ENCODE results near the gene GNG3.
"Not testable (repeated sequence)": the region's sequence is repeated elsewhere in the genome, so short reads cannot be mapped to it uniquely, and the experiment has no call there.

Gene GNG3

DNA sequence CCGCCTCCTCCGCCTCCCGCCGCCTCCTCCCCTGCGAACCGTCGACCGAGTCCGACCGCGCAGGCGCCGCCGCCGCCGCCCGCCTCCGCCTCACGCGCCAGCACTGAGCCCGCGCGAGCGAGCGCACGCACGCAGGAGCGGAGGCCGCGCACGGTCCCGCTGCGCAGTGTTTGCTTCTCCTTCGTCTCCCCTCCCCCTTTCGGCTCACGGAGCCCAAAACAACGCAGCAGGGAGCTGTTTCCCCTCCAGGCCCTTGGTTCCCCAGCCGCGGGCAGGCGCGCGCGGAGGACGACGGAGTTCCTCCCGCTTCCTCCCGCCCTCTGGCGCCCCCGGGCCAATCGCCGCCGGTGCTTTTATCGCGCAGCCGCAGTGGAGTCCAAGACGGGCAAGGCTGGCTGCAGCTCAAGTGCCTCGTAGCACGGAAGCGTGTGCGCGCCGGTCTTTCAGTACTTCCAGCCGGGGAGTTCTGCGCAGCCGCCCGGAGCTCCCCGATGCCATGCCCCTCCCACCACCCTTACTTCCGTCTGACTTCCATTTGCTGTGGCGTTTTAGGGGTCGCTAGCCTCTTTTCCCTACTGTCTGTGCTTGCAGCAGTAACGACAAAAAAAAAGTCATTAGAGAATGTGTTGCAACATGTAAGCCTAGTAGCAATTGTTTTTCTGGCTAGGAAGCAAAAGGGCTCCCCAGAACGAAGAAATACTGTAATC is 19.8 kb downstream of the GNG3 start, which contains the start of gene HNRNPUL2:
TSS of gene HNRNPUL2 (minus strand) at position 293 of the 707 bp plus-strand sequence. CDS start 301 bp downstream, outside the sequence.
- peak within 1 kb of the TSS; percentile 94 for H3K4me3 ChIP-seq (ENCODE audit: low read length)
- TF ChIP-seq, protein P1, sequence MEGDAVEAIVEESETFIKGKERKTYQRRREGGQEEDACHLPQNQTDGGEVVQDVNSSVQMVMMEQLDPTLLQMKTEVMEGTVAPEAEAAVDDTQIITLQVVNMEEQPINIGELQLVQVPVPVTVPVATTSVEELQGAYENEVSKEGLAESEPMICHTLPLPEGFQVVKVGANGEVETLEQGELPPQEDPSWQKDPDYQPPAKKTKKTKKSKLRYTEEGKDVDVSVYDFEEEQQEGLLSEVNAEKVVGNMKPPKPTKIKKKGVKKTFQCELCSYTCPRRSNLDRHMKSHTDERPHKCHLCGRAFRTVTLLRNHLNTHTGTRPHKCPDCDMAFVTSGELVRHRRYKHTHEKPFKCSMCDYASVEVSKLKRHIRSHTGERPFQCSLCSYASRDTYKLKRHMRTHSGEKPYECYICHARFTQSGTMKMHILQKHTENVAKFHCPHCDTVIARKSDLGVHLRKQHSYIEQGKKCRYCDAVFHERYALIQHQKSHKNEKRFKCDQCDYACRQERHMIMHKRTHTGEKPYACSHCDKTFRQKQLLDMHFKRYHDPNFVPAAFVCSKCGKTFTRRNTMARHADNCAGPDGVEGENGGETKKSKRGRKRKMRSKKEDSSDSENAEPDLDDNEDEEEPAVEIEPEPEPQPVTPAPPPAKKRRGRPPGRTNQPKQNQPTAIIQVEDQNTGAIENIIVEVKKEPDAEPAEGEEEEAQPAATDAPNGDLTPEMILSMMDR (IDR thresholded peaks at IDR 0.05; ENCODE audit: insufficient read depth, low read depth, low read length, missing control alignments), result no peak
- peak; percentile 99 for DNase-seq (ENCODE audit: low read depth)

DNA sequence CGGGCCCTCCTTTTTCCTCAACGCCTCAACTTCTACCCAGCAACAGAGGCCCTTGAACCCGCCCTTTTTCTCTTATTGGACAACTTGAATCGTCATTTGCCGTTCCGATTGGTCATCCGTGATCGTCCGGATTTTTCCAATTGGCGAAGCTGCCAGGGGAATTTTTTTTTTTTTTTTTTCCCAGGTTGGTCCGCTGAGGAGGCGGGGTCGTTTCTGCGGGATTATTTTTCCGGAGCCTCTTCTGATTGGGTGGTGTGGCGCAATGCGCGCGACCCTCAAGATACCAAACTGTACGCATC is 20.3 kb downstream of the GNG3 start:
- peak overlapping the region; percentile 94 for H3K4me3 ChIP-seq (ENCODE audit: low read length)
- TF ChIP-seq, protein P1 (IDR thresholded peaks at IDR 0.05; ENCODE audit: insufficient read depth, low read depth, low read length, missing control alignments), result no peak
- DNase-seq (ENCODE audit: low read depth), result peak; percentile 98

DNA sequence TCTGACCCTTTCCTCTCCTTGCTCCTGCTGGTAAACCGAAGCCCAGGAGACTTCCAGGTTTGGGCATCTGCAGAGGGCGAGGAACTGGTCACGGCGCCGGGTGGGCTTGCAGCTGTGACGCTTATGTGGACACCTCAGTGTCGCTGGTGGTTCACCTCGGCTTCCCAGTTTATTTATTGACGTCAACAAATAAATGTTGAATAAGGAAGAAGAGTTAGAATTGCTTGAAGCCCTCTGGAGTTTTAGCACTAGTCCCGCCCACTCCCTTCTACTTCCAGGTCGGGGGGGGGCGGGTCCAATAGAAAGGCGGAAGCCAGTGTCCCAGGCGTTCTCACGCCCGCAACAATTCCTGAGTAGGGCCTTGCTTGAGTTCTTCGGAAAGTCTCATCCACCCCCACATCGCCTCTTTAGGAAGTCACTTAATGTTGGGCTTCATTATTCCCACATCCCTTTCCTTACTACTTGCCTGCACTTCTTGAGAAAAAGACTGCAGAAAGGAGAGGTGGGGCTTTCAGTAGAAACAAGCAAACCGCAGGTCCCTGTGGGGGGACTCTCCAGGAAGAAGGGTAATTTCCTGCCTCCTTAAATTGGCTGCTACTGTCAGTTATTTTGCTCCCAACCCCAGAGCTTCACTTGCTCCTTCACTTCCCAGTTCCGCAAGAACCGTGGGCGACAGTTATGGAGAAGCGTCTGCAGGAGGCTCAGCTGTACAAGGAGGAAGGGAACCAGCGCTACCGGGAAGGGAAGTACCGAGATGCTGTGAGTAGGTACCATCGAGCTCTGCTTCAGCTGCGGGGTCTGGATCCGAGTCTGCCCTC is 20.9 kb downstream of the GNG3 start, which contains the start of gene TTC9C:
TSS of gene TTC9C (plus strand) at position 316 of the 818 bp plus-strand sequence. CDS start at position 679, 363 bp downstream.
- DNase-seq (ENCODE audit: low read depth), result peak; percentile 91
- peak within 1 kb of the TSS; percentile 94 for H3K4me3 ChIP-seq (ENCODE audit: low read length)
- TF ChIP-seq, protein P1 (IDR thresholded peaks at IDR 0.05; ENCODE audit: insufficient read depth, low read depth, low read length, missing control alignments), result no peak

DNA sequence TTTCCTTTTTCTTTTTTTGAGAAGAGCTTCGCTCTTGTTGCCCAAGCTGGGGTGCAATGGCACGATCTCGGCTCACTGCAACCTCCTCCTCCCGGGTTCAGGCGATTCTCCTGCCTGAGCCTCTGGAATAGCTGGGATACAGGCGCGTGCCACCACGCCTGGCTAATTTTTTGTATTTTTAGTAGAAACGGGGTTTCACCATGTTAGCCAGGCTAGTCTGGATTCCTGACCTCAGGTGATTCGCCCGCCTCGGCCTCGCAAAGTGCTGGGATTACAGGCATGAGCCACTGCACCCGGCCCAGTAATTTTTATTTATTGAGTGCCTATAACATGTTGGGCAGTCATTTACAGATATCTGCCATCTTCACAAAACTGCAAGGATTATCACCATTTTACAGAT is 22.6 kb downstream of the GNG3 start:
- peak overlapping the region; percentile 94 for H3K4me3 ChIP-seq (ENCODE audit: low read length)
- not testable (repeated sequence) for DNase-seq (ENCODE audit: low read depth)

DNA sequence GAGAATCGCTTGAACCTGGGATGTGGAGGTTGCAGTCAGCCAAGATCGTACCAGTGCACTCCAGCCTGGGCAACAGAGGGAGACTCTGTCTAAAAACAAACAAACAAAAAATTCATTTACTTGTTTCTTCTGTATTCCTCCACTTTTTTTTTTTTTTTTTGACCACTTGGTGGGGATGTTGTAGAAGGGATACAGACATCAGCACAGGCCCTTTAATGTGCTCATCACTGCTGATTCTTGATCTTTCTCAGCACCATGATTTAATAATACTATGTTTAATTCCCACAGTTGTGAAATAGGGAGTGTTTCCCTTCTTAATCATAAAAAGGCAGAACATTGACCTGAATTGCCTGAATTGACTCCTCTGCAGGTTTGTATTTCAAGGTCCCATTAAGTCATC is 25.4 kb downstream of the GNG3 start:
- DNase-seq (ENCODE audit: low read depth), result peak; percentile 59
- TF ChIP-seq, protein P1 (IDR thresholded peaks at IDR 0.05; ENCODE audit: insufficient read depth, low read depth, low read length, missing control alignments), result no peak

DNA sequence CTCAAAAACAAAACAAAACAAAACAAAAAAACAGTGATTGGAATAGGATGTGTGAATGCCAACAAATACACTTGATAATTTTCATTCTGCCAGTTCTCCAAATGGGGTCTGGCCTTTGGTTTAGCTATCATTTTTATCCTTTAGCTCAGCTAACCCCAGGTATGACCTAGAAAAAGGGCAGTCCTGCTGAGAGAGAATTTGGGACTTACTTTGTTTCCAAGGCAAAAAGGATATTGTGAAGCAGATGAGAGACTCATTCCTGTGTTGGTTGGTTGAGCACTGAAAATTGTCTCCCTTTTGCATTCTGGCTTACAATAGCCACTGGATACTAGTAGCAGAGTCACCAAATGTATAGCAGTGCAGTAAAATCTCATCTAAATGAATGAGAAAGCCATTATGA is 29.7 kb downstream of the GNG3 start:
- no peak for DNase-seq (ENCODE audit: low read depth)

More for the DNA sequence above, 25.4 kb downstream of the GNG3 start:
- H3K4me3 ChIP-seq (ENCODE audit: low read length), result no peak overlapping the region

More for the DNA sequence above, 29.7 kb downstream of the GNG3 start:
- no peak overlapping the region for H3K4me3 ChIP-seq (ENCODE audit: low read length)
- TF ChIP-seq, protein P1 (IDR thresholded peaks at IDR 0.05; ENCODE audit: insufficient read depth, low read depth, low read length, missing control alignments), result no peak

Data from epithelial cell of esophagus (primary cell).